Measurements from ENCODE around the gene TRABD2B.

GRCh38 chr1:48007047-48007446 is 9.9 kb upstream of the TRABD2B start:
- TF ChIP-seq CTCF (IDR thresholded peaks at IDR 0.05; ENCODE audit: insufficient read depth, low read length, poor library complexity, severe bottlenecking): no peak
- no peak for TF ChIP-seq EZH2phosphoT487 (conservative IDR thresholded peaks at IDR 0.05; ENCODE audit: low read length)
